ENCODE results near the gene EPHA7.

EPHA7 gene

GRCh38 chr6:93424303-93425064, 5.1 kb upstream of the EPHA7 start:
- ChIA-PET CTCF (interaction anchor here (1.1 to 2.4 kb wide), 4 partner anchors 14 to 614 kb away, joined by 3 to 12 read pairs (median 8); no protein-coding TSS in a partner anchor), POLR2A (no interaction called here)
- WGBS (ENCODE audit: insufficient coverage), result no CpG with 5 or more reads among the region's 2 CpGs
- Histone ChIP-seq H3K9me3 (ENCODE audit: control extremely low read depth in 1 of 5, control insufficient read depth in 4 of 5, insufficient read depth in 2 of 5, low read depth in 1 of 5, low read length in 4 of 5) (no peaks in the 10 kb centered on the region), H3K4me1 (ENCODE audit: control extremely low read depth in 1 of 4, control insufficient read depth in 4 of 4, insufficient read depth in 4 of 4, low read length in 3 of 4) (peaks cover 2 to 7% (median 4%) of the 10 kb centered on the region in 4 experiments), H3K27me3 (replicated peaks in 2 of 5; ENCODE audit: control insufficient read depth in 4 of 5, insufficient read depth in 5 of 5, low read length in 4 of 5) (peaks cover 14 to 32% (median 19%) of the 10 kb centered on the region in 5 experiments), H3K36me3 (ENCODE audit: control insufficient read depth in 4 of 4, insufficient read depth in 4 of 4, low read length in 3 of 4) (no peaks in the 10 kb centered on the region), H3K27ac (ENCODE audit: insufficient read depth in 1 of 2, low read depth in 1 of 2, low read length in 2 of 2, poor library complexity in 1 of 2, severe bottlenecking in 2 of 2) (no peak overlapping the region), H3K4me3 (ENCODE audit: control insufficient read depth in 1 of 7, extremely low read depth in 1 of 7, insufficient read depth in 4 of 7, low read depth in 2 of 7, low read length in 6 of 7) (no peak overlapping the region)
- peak in 2 of 3 donors; percentile 32 to 49 for DNase-seq

DNA sequence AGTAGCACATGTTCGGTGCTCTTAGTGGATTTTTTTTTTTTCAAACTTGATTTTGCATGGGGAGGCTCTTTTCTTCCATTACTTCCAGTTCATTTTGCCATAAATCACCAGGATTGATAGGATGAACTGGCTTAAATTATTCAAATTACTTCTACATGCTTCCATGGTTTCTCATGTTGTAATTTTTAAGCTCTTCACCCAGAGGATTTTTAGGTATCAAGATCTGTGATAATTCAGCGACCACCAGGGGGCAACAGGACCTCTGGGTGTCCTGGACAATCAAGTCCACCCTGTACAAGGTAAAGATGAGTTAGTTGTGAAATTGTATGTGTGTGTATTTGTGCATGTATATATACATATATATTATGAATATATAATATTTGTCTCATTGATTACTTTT, 4.2 kb upstream of the EPHA7 start:
- no peak overlapping the region for H3K4me3 ChIP-seq (ENCODE audit: control insufficient read depth in 1 of 7, extremely low read depth in 1 of 7, insufficient read depth in 4 of 7, low read depth in 2 of 7, low read length in 6 of 7)
- POLR2A ChIA-PET, result no interaction called here
- CTCF ChIA-PET, result interaction anchor here (2.4 kb wide), 1 partner anchor 387 kb away, joined by 12 read pairs; no protein-coding TSS in a partner anchor
- H3K9me3 ChIP-seq (ENCODE audit: control extremely low read depth in 1 of 5, control insufficient read depth in 4 of 5, insufficient read depth in 2 of 5, low read depth in 1 of 5, low read length in 4 of 5), result no peaks in the 10 kb centered on the region
- no peak overlapping the region for H3K27ac ChIP-seq (ENCODE audit: insufficient read depth in 1 of 2, low read depth in 1 of 2, low read length in 2 of 2, poor library complexity in 1 of 2, severe bottlenecking in 2 of 2)
- peaks cover 16 to 40% (median 20%) of the 10 kb centered on the region in 5 experiments for H3K27me3 ChIP-seq (replicated peaks in 2 of 5; ENCODE audit: control insufficient read depth in 4 of 5, insufficient read depth in 5 of 5, low read length in 4 of 5)
- no peaks in the 10 kb centered on the region for H3K36me3 ChIP-seq (ENCODE audit: control insufficient read depth in 4 of 4, insufficient read depth in 4 of 4, low read length in 3 of 4)
- DNase-seq, result peak; percentile 59 to 74 (median 71)
- H3K4me1 ChIP-seq (ENCODE audit: control extremely low read depth in 1 of 4, control insufficient read depth in 4 of 4, insufficient read depth in 4 of 4, low read length in 3 of 4), result peaks cover 4 to 15% (median 14%) of the 10 kb centered on the region in 4 experiments
- WGBS (ENCODE audit: insufficient coverage), result no CpG with 5 or more reads among the region's 2 CpGs

DNA sequence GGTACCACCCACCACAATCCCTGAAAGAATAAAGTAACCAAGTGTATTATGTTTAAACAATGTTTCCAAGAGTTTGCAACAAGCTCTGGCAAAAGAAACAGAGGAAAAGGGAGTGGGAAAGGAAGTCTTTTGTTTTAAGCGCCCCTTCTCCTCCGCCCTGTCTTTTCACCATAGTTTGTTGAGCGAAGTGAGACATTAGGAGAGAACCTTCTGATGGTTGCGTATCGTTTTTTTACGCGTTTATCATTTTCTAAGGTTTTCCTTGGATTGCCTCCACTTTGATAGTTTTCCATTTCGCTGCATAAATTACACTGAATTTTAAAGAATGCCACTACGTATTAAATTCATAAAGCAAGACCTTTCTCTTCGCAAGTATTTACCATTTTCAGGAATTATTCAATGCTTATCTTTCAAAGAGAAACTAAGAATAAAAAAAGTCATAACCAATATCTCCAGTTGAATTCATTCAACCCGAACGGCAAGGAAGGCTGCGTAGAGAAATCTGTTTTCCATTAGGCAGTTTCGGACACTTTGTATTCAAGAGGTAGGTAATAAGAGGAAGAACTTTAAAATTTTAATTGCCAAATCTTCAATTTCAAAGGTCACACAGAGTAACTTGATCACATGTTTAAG, 920 bp upstream of the EPHA7 start:
- Histone ChIP-seq H3K4me1 (ENCODE audit: control extremely low read depth in 1 of 4, control insufficient read depth in 4 of 4, insufficient read depth in 4 of 4, low read length in 3 of 4) (peaks cover 7 to 39% (median 36%) of the 10 kb centered on the region in 4 experiments), H3K27ac (ENCODE audit: insufficient read depth in 1 of 2, low read depth in 1 of 2, low read length in 2 of 2, poor library complexity in 1 of 2, severe bottlenecking in 2 of 2) (no peak overlapping the region), H3K4me3 (ENCODE audit: control insufficient read depth in 1 of 7, extremely low read depth in 1 of 7, insufficient read depth in 4 of 7, low read depth in 2 of 7, low read length in 6 of 7) (peak overlapping the region in 4 of 7 experiments; percentile 52 to 78 (median 64)), H3K27me3 (replicated peaks in 2 of 5; ENCODE audit: control insufficient read depth in 4 of 5, insufficient read depth in 5 of 5, low read length in 4 of 5) (peaks cover 28 to 67% (median 40%) of the 10 kb centered on the region in 5 experiments), H3K9me3 (ENCODE audit: control extremely low read depth in 1 of 5, control insufficient read depth in 4 of 5, insufficient read depth in 2 of 5, low read depth in 1 of 5, low read length in 4 of 5) (no peaks in the 10 kb centered on the region), H3K36me3 (ENCODE audit: control insufficient read depth in 4 of 4, insufficient read depth in 4 of 4, low read length in 3 of 4) (no peaks in the 10 kb centered on the region)
- ChIA-PET CTCF (no interaction called here), POLR2A (no interaction called here)
- WGBS (ENCODE audit: insufficient coverage), result 13% methylated on average over 9 of the region's 14 CpGs
- peak in 1 of 3 donors; percentile 2 for DNase-seq

DNA sequence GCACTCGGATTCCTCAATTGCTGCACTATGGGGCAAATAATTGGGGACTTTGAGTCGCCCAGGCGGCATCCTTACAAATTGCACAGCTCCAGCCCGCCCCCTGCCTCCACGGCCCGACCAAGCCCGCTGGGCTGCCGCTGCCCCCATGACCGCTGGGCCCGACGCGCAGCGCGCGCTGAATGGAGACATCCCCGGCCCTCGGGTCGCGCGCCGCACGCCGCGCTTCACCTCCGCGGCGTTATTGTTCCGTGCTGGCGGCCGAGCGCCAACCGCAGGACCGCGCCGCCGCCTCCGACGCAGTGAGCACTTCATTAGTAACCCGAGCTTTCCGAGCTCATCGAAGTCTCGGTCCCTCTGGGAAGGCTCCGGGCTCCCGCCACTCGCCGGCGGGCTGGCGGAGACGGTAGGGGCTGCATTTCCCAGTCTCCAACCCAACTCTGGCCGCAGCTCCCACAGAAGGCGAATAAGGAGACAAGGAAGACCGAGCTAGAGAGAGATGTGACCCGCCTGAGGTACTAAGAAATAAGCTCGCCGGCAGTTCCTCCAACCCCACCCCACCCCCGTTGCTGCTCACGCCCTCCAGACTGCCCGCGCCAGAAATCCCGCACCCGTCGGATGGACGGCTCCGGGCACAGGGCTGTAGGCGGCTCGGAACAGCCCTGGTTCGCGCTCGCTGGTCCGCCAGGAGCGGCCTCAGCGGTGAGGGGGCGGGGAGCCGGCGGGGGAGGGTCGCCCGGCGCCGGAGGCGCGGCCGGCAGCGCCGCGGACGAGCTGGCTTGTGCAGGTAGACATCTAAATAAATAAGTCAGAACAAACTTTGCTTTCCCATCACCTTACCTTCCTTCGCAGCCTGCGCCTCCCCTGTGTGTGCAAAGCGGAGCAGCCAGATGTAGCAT, 703 bp downstream of the EPHA7 start:
- ChIA-PET CTCF (interaction anchor here (1.0 kb wide), 1 partner anchor 380 kb away, joined by 3 read pairs; no protein-coding TSS in a partner anchor), POLR2A (no interaction called here)
- no peaks in the 10 kb centered on the region for H3K36me3 ChIP-seq (ENCODE audit: control insufficient read depth in 4 of 4, insufficient read depth in 4 of 4, low read length in 3 of 4)
- H3K27me3 ChIP-seq (replicated peaks in 2 of 5; ENCODE audit: control insufficient read depth in 4 of 5, insufficient read depth in 5 of 5, low read length in 4 of 5), result peaks cover 30 to 81% (median 42%) of the 10 kb centered on the region in 5 experiments
- H3K9me3 ChIP-seq (ENCODE audit: control extremely low read depth in 1 of 5, control insufficient read depth in 4 of 5, insufficient read depth in 2 of 5, low read depth in 1 of 5, low read length in 4 of 5), result no peaks in the 10 kb centered on the region
- peaks cover 7 to 39% (median 36%) of the 10 kb centered on the region in 4 experiments for H3K4me1 ChIP-seq (ENCODE audit: control extremely low read depth in 1 of 4, control insufficient read depth in 4 of 4, insufficient read depth in 4 of 4, low read length in 3 of 4)
- under 1% methylated on average over 58 of the region's 89 CpGs for WGBS (ENCODE audit: insufficient coverage)
- peak overlapping the region; percentile 10 to 78 (median 62) for H3K4me3 ChIP-seq (ENCODE audit: control insufficient read depth in 1 of 7, extremely low read depth in 1 of 7, insufficient read depth in 4 of 7, low read depth in 2 of 7, low read length in 6 of 7)
- no peak overlapping the region for H3K27ac ChIP-seq (ENCODE audit: insufficient read depth in 1 of 2, low read depth in 1 of 2, low read length in 2 of 2, poor library complexity in 1 of 2, severe bottlenecking in 2 of 2)
- peak in 2 of 3 donors; percentile 24 to 42 for DNase-seq

DNA sequence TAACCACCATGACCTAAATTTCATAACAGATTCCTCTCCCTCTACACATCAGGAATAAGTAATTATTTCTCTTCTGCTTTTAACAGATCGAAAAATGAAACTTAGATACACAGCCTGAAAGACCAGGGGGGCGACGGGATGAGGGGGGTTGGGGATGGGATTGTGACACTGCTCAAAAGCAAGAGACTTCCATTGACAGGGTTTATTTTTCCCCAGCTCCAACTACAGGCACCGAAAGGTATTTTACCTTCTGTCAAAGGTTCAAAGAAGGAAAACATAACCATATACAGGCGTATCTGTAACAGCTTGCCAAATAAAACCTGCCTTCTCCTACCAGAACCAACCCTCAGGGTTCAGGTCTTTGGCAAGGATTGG, 1.3 kb downstream of the EPHA7 start:
- 6% methylated on average over 2 of the region's 5 CpGs for WGBS (ENCODE audit: insufficient coverage)
- Histone ChIP-seq H3K36me3 (ENCODE audit: control insufficient read depth in 4 of 4, insufficient read depth in 4 of 4, low read length in 3 of 4) (no peaks in the 10 kb centered on the region), H3K9me3 (ENCODE audit: control extremely low read depth in 1 of 5, control insufficient read depth in 4 of 5, insufficient read depth in 2 of 5, low read depth in 1 of 5, low read length in 4 of 5) (no peaks in the 10 kb centered on the region), H3K4me3 (ENCODE audit: control insufficient read depth in 1 of 7, extremely low read depth in 1 of 7, insufficient read depth in 4 of 7, low read depth in 2 of 7, low read length in 6 of 7) (peak overlapping the region in 6 of 7 experiments; percentile 10 to 78 (median 63)), H3K4me1 (ENCODE audit: control extremely low read depth in 1 of 4, control insufficient read depth in 4 of 4, insufficient read depth in 4 of 4, low read length in 3 of 4) (peaks cover 7 to 39% (median 36%) of the 10 kb centered on the region in 4 experiments), H3K27me3 (replicated peaks in 2 of 5; ENCODE audit: control insufficient read depth in 4 of 5, insufficient read depth in 5 of 5, low read length in 4 of 5) (peaks cover 30 to 85% (median 41%) of the 10 kb centered on the region in 5 experiments), H3K27ac (ENCODE audit: insufficient read depth in 1 of 2, low read depth in 1 of 2, low read length in 2 of 2, poor library complexity in 1 of 2, severe bottlenecking in 2 of 2) (no peak overlapping the region)
- POLR2A ChIA-PET, result no interaction called here
- DNase-seq, result peak in 2 of 3 donors; percentile 10 to 19
- CTCF ChIA-PET, result no interaction called here

- Histone ChIP-seq H3K9me3 (ENCODE audit: control extremely low read depth in 1 of 5, control insufficient read depth in 4 of 5, insufficient read depth in 2 of 5, low read depth in 1 of 5, low read length in 4 of 5) (no peaks in the 10 kb centered on the region), H3K27me3 (replicated peaks in 2 of 5; ENCODE audit: control insufficient read depth in 4 of 5, insufficient read depth in 5 of 5, low read length in 4 of 5) (peaks cover 30 to 81% (median 41%) of the 10 kb centered on the region in 5 experiments), H3K4me1 (ENCODE audit: control extremely low read depth in 1 of 4, control insufficient read depth in 4 of 4, insufficient read depth in 4 of 4, low read length in 3 of 4) (peaks cover 7 to 39% (median 36%) of the 10 kb centered on the region in 4 experiments), H3K36me3 (ENCODE audit: control insufficient read depth in 4 of 4, insufficient read depth in 4 of 4, low read length in 3 of 4) (no peaks in the 10 kb centered on the region), H3K27ac (ENCODE audit: insufficient read depth in 1 of 2, low read depth in 1 of 2, low read length in 2 of 2, poor library complexity in 1 of 2, severe bottlenecking in 2 of 2) (no peak overlapping the region), H3K4me3 (ENCODE audit: control insufficient read depth in 1 of 7, extremely low read depth in 1 of 7, insufficient read depth in 4 of 7, low read depth in 2 of 7, low read length in 6 of 7) (peak overlapping the region in 5 of 7 experiments; percentile 1 to 63 (median 40))
- peak in 2 of 3 donors; percentile 47 to 53 for DNase-seq
- CTCF ChIA-PET, result no interaction called here
- 0% methylated on average over 19 of the region's 27 CpGs for WGBS (ENCODE audit: insufficient coverage)
- POLR2A ChIA-PET, result interaction anchor here (0.6 kb wide), 1 partner anchor 533 kb away, joined by 3 read pairs; no protein-coding TSS in a partner anchor
Observed at GRCh38 chr6:93417421-93418013, 1.8 kb downstream of the EPHA7 start.

Data from common myeloid progenitor, CD34-positive (primary cell).